HEK293 (cell line): Measurements from ENCODE around the gene OLIG2.

Source experiments
- ATF2 ChIP-seq: fragments of 450-650 bp; formaldehyde crosslinking; IDR thresholded peaks from 2 replicates; pipeline ENCODE4 v1.5.1; 2016; ENCODE audit warnings: missing biosample characterization, missing genetic modification characterization, low read depth
- BCL11A ChIP-seq: fragments of 450-650 bp; formaldehyde crosslinking; IDR thresholded peaks from 2 replicates; pipeline ENCODE4 v1.5.1; 2016; ENCODE audit warnings: low read depth, missing biosample characterization, missing genetic modification characterization
- GLI4 ChIP-seq: fragments of 450-650 bp; formaldehyde crosslinking; IDR thresholded peaks from 2 replicates; pipeline ENCODE4 v1.5.1; 2016; ENCODE audit warnings: missing biosample characterization, missing genetic modification characterization
- MZF1 ChIP-seq: fragments of 450-650 bp; formaldehyde crosslinking; IDR thresholded peaks from 2 replicates; pipeline ENCODE4 v1.5.1; 2017; ENCODE audit warnings: missing biosample characterization, missing genetic modification characterization, borderline replicate concordance
- SP7 ChIP-seq: fragments of 450-650 bp; formaldehyde crosslinking; IDR thresholded peaks from 2 replicates; pipeline ENCODE4 v1.5.1; 2016; ENCODE audit warnings: missing biosample characterization, missing genetic modification characterization
- ZNF202 ChIP-seq: fragments of 450-650 bp; formaldehyde crosslinking; IDR thresholded peaks from 2 replicates; pipeline ENCODE4 v1.5.1; 2016; ENCODE audit warnings: missing biosample characterization, missing genetic modification characterization, borderline replicate concordance
- ZNF266 ChIP-seq: fragments of 450-650 bp; formaldehyde crosslinking; IDR thresholded peaks from 2 replicates; pipeline ENCODE4 v1.5.1; 2016; ENCODE audit warnings: missing biosample characterization, missing genetic modification characterization, low read depth
- ZNF398 ChIP-seq: fragments of 450-650 bp; formaldehyde crosslinking; IDR thresholded peaks from 2 replicates; pipeline ENCODE4 v1.5.1; 2017; ENCODE audit warnings: missing biosample characterization, missing genetic modification characterization
- ZNF416 ChIP-seq: fragments of 450-650 bp; formaldehyde crosslinking; IDR thresholded peaks from 2 replicates; pipeline ENCODE4 v1.5.1; 2016; ENCODE audit warnings: missing biosample characterization, missing genetic modification characterization
- ZNF558 ChIP-seq: fragments of 450-650 bp; formaldehyde crosslinking; IDR thresholded peaks from 2 replicates; pipeline ENCODE4 v1.5.1; 2016; ENCODE audit warnings: missing biosample characterization, missing genetic modification characterization
- ZNF692 ChIP-seq: fragments of 450-650 bp; formaldehyde crosslinking; IDR thresholded peaks from 2 replicates; pipeline ENCODE4 v1.5.1; 2016; ENCODE audit warnings: missing biosample characterization, missing genetic modification characterization
- ZNF837 ChIP-seq: fragments of 450-650 bp; formaldehyde crosslinking; IDR thresholded peaks from 2 replicates; pipeline ENCODE4 v1.5.1; 2016; ENCODE audit warnings: missing biosample characterization, missing genetic modification characterization
- TF ChIP-seq, protein P1 (sequence below): fragments of 450-650 bp; formaldehyde crosslinking; IDR thresholded peaks from 2 replicates; pipeline ENCODE4 v1.5.1; 2016; ENCODE audit warnings: missing biosample characterization, missing genetic modification characterization
- TF ChIP-seq, protein P2 (sequence below): fragments of 450-650 bp; formaldehyde crosslinking; IDR thresholded peaks from 2 replicates; pipeline ENCODE4 v1.5.1; 2016; ENCODE audit warnings: missing biosample characterization, missing genetic modification characterization

DNA sequence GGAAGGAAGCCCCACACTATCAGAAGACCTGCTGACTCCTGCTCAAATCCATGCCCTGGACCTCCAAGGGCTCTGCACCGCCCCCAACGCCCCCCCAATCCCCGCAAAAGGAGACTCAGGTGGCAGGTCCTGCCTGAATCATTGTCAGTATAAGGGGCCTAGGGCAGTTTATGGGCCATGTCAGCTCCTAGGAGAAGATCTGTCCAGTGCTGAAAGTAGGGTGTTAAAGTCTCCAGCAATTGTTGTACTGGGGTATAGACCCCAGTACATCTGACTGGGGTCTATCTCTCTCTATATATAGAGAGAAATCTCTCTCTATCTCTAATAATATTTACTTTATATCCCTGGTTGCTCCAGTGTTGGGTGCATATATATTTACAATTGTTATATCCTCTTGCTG lies 12.1 kb upstream of the OLIG2 start:
- TF ChIP-seq MZF1 (no peak), ZNF692 (tag by site-specific recombination) (no peak), ZNF837 (tag by site-specific recombination) (no peak), ATF2 (tag by site-specific recombination) (no peak), ZNF398 (tag by site-specific recombination) (no peak), SP7 (no peak), ZNF266 (no peak), GLI4 (tag by site-specific recombination) (no peak), ZNF202 (tag by site-specific recombination) (no peak), ZNF416 (tag by site-specific recombination) (no peak), ZNF558 (tag by site-specific recombination) (no peak), BCL11A (tag by site-specific recombination) (no peak)
- TF ChIP-seq, protein P1, sequence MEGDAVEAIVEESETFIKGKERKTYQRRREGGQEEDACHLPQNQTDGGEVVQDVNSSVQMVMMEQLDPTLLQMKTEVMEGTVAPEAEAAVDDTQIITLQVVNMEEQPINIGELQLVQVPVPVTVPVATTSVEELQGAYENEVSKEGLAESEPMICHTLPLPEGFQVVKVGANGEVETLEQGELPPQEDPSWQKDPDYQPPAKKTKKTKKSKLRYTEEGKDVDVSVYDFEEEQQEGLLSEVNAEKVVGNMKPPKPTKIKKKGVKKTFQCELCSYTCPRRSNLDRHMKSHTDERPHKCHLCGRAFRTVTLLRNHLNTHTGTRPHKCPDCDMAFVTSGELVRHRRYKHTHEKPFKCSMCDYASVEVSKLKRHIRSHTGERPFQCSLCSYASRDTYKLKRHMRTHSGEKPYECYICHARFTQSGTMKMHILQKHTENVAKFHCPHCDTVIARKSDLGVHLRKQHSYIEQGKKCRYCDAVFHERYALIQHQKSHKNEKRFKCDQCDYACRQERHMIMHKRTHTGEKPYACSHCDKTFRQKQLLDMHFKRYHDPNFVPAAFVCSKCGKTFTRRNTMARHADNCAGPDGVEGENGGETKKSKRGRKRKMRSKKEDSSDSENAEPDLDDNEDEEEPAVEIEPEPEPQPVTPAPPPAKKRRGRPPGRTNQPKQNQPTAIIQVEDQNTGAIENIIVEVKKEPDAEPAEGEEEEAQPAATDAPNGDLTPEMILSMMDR (tag by site-specific recombination), result no peak
- TF ChIP-seq, protein P2, sequence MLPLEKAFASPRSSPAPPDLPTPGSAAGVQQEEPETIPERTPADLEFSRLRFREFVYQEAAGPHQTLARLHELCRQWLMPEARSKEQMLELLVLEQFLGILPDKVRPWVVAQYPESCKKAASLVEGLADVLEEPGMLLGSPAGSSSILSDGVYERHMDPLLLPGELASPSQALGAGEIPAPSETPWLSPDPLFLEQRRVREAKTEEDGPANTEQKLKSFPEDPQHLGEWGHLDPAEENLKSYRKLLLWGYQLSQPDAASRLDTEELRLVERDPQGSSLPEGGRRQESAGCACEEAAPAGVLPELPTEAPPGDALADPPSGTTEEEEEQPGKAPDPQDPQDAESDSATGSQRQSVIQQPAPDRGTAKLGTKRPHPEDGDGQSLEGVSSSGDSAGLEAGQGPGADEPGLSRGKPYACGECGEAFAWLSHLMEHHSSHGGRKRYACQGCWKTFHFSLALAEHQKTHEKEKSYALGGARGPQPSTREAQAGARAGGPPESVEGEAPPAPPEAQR (tag by site-specific recombination), result no peak
